HG03159 (cell line): Measurements from ENCODE around the gene FTH1.
"Not testable (repeated sequence)": the region's sequence is repeated elsewhere in the genome, so short reads cannot be mapped to it uniquely, and the experiment has no call there.

Experiments
- ATAC-seq: cut with Tn5 transposase; IDR thresholded peaks from one replicate; pipeline ENCODE4 v1.9.1; 2021; ENCODE audit warnings: mild to moderate bottlenecking, moderate library complexity; ENCODE audit not compliant: unreplicated experiment

The FTH1 gene

GRCh38 chr11:61964058-61964665 lies 3.3 kb downstream of the FTH1 start:
- no peak for ATAC-seq

DNA sequence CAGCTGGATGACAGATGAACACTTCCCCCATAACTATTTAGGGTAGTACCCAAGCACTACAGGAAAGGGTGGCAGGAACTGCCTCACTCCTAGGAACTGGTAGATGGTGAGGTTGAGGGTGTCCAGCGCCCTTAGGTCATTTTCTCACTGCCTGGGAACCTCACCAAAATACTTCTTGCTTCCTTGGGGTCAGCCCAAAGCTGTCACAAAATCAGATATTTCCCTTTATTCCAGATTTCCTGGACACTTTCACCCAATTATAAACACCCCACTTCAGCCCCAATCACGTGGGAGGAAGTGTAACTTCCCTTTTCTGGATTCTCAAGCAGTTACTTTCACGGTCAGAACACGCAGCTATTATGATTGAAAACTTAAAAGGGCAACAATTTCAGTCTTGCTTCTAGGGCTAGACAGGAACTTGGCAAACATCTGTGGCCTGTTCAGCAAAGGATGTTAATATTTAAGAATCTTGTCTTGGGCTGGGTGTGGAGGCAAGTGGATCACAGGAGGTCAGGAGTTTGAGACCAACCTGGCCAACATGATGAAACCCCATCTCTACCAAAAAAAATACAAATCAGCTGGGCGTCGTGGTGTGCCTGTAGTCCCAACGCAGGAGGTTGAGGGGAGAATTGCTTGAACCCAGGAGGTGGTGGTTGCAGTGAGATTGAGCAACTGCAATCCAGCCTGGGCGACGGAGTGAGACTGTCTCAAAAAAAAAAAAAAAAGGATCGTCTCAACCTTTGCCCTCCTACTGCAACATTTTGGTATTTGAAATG lies 4.0 kb downstream of the FTH1 start:
- no peak for ATAC-seq

- ATAC-seq, result no peak
Measured at GRCh38 chr11:61963016-61963281, 4.5 kb downstream of the FTH1 start.

DNA sequence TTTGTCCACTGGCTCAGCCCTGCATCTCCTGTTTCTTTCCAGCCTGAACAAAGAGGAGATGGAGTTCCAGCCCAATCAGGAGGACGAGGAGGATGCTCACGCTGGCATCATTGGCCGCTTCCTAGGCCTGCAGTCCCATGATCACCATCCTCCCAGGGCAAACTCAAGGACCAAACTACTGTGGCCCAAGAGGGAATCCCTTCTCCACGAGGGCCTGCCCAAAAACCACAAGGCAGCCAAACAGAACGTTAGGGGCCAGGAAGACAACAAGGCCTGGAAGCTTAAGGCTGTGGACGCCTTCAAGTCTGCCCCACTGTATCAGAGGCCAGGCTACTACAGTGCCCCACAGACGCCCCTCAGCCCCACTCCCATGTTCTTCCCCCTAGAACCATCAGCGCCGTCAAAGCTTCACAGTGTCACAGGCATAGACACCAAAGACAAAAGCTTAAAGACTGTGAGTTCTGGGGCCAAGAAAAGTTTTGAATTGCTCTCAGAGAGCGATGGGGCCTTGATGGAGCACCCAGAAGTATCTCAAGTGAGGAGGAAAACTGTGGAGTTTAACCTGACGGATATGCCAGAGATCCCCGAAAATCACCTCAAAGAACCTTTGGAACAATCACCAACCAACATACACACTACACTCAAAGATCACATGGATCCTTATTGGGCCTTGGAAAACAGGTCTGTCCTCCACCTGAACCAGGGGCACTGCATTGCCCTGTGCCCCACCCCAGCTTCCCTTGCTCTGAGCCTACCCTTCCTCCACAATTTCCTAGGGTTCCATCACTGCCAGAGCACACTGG lies 5.0 kb downstream of the FTH1 start:
- ATAC-seq, result no peak

DNA sequence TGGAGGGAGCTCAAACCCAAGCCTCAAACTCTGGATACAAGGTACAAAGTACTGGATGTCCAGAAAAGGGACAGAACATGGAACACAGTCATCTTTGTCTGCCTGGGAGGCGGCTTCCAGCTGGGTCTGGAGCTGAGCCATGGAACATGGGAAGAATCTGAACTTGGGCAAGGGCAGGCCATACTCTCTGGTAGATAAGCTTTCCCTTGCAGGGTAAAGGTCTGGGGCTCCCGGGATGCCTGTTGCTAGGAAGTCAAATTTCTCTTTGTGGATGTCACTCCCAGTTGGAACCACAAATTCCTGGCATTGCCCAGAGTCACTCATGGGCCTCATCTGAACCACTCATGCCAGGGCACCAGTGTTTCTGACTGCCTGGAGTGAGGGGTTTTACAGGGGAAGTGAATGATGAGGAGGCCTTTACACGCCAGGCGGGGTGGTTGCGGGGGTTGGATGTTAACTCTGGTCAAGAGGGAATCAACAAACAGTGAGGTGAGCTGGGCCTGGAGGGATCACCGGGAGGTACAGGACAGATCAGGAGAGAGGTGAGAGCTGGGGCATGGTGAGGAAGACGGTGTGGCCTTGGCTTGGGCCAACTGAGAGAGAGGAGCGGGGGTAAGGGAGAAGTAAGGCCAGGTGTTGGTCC lies 5.7 kb downstream of the FTH1 start:
- no peak for ATAC-seq

DNA sequence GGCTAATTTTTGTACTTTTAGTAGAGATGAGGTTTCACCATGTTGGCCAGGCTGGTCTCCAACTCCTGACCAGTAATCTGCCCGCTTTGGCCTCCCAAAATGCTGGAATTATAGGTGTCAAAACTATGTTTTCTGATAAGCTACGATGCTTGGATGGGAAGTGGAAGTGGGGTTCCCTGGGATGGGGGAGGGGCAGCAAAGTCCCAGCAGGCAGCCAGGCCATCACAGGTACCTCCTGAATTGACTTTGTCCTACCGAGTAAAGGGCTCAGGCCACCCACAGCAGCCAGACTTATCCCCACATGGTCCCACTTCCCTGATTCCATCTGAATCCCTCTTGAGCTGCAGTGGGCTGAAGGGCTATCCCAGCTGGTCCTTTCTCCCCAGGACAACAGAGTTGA lies 6.9 kb downstream of the FTH1 start:
- ATAC-seq, result no peak

DNA sequence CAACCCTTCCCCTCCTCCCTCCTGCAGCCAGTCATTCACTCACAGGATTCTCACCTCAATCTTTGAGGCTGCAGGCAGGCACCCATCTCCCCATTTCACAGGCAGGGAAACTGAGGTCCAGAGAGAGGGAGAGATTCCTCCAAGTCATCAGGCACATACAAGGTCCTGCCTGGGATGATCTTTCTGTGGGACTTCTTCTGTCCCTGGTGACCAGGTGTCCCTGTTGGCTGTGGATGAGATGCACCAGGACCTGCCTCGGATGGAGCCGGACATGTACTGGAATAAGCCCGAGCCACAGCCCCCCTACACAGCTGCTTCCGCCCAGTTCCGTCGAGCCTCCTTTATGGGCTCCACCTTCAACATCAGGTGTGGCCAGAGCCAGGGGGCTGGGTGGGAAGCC lies 7.8 kb downstream of the FTH1 start:
- ATAC-seq, result no peak

- ATAC-seq, result no peak
Measured at GRCh38 chr11:61959114-61959513, 8.3 kb downstream of the FTH1 start.

GRCh38 chr11:61958590-61958989 lies 8.8 kb downstream of the FTH1 start:
- ATAC-seq, result no peak

DNA sequence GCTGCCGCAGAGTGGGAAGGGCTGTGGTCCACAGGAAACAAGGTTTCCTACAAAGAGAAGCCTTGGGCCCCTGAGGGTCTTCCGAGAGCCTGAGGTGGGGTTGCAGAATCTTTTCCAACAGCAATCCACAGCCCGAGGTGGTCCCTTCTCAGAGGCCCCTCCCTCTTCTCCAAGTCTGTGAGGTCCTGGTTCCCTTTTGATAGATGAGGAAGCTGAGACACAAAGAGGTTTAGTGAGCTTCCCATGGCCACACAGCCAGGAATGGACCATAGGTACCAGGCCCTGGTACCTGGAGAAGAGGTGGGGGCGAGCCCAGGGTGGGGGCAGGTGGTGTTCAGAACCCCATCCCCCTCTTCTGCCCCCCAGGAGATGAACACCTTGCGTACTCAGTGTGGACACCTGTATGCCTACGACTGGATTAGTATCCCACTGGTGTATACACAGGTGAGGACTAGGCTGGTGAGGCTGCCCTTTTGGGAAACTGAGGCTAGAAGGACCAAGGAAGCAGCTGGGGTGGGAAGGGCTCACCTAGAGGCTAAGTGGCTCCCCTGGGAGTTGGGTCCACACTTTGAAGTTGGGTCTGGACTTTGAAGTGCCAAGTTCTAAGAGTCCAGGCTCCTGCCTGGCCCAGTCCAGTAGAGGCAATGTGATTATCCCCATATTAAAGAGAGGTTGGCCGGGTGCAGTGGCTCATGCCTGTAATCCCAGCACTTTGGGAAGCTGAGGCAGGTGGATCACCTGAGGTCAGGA lies 10.2 kb downstream of the FTH1 start:
- ATAC-seq, result no peak

DNA sequence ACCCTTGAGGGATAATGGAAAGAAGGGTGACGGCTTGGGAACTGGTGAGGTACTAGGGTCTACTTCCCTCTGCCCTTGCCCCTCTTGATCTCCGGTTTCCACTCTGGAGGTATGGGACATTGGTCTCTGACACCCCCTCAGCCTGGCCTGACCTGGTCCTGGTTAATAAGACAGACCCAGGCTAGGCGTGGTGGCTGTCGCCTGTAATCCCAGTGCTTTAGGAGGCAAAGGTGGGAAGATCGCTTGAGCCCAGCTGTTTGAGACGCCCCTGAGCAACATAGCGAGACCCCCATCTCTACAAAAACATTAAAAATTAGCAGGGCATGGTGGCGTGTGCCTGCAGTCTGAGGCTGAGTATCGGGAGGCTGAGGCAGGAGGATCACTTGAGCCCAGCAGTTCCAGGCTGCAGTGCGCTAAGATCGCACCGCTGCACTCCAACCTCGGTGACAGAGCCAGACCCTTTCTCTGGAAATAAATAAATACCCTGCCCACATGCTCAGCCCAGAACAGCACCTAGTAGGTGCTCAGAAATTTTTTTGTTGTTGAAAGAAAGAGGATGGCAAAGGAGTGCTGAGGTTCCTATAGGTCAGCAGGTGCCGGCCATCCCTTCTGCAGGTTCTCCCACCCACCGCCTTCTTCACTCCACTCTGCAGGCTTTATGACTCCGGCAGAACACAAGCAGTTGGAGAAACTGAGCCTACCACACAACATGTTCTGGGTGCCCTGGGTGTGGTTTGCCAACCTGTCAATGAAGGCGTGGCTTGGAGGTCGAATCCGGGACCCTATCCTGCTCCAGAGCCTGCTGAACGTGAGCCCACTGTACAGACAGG lies 11.0 kb downstream of the FTH1 start:
- no peak for ATAC-seq

DNA sequence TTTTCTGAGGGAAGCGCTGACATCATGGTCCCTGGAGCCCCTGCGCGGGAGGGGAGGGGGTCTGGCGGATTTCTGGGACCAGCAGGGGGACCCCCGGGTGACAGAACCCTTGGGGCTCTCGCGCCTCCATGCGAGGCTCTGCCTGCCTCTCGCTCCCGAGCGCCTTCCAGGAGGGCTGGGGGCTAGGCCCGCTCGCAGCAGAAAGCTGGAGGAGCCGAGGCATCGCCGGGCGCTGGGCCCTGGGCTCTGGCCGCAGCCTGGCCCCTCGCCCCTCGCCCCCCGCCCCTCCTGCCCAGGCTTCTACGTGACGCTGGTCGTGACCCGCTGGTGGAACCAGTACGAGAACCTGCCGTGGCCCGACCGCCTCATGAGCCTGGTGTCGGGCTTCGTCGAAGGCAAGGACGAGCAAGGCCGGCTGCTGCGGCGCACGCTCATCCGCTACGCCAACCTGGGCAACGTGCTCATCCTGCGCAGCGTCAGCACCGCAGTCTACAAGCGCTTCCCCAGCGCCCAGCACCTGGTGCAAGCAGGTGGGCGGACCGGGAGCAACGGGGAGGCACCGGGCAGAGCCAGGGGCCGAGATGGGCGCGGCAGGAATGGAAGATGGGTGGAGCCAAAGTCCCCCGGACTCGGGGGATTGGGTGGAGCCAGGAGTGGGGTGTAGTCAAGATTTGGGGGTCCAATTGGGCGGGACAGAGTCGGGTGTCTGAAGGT lies 11.9 kb downstream of the FTH1 start:
- no peak for ATAC-seq

DNA sequence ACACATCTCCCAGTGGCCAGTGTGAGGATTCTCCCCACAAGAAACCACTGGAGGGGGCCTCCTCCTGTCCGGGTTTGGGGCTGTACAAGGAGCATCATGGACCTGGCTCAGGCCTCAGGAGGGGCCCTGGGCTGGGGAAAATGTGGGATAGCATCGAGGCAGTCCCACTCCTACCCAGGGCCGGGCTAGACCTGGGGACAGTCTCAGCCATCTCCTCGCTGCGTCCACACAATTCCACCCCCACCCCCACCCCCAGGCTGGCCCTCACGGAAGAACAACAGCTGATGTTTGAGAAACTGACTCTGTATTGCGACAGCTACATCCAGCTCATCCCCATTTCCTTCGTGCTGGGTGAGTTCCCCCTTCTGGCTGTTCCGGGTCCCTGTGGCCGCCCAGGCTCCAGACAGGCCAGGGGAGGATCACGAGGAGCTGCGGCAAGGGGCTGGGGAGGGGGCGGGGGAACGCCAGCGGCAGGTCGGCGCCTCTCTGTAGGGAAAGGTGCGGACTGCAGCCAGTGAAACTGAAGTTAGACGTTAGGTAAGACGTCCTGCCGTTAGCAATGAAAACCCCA lies 12.5 kb downstream of the FTH1 start:
- ATAC-seq, result no peak

DNA sequence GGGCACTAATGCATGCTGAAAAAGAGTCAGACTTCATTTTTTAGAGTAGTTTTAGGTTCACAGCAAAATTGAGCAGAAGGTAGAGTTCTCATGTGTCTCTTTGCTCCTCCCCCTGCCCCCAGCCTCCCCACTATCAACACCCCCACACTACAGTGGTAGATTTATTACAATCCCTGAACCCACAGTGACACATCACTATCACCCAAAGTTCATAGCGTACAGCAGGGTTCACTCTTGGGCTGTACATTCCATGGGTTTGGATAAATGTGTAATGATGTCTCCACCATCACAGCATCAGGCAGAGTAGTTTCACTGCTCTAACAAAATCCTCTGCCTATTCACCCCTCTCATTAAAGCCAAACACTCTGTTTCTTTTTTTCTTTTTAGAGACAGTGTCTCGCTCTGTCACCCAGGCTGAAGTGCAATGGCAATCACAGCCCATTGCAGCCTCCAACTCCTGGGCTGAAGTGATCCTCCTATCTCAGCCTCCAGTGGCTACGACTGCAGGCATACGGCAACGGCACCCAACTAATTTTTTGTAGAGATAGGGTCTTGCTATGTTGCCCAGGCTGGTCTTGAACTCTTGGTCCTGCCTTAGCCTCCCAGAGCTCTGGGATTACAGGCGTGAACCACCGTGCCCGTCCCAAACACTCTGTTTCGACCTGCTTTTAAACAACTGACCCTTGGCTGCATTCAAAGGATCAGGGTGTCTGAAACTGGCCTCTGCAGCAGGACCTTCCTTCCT lies 13.2 kb downstream of the FTH1 start:
- ATAC-seq, result no peak

- ATAC-seq, result not testable (repeated sequence)
Measured at GRCh38 chr11:61953632-61954031, 13.8 kb downstream of the FTH1 start.

DNA sequence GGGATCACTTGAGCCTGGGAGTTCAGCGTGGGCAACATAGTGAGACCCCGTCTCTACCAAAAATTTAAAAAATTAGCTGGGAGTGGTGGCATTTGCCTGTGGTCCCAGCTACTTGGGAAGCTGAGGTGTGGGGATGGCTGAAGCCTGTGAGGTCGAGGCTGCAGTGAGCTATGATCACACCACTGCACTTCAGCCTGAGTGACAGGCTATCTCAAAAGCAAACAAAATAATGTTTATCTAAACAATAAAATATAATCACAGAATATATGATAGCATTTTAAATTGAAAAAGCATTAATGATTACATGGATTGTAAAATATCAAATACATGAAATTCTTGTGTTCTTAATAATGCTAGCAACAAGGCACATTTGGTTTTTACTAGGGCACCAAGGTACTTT lies 14.6 kb downstream of the FTH1 start:
- ATAC-seq, result no peak

DNA sequence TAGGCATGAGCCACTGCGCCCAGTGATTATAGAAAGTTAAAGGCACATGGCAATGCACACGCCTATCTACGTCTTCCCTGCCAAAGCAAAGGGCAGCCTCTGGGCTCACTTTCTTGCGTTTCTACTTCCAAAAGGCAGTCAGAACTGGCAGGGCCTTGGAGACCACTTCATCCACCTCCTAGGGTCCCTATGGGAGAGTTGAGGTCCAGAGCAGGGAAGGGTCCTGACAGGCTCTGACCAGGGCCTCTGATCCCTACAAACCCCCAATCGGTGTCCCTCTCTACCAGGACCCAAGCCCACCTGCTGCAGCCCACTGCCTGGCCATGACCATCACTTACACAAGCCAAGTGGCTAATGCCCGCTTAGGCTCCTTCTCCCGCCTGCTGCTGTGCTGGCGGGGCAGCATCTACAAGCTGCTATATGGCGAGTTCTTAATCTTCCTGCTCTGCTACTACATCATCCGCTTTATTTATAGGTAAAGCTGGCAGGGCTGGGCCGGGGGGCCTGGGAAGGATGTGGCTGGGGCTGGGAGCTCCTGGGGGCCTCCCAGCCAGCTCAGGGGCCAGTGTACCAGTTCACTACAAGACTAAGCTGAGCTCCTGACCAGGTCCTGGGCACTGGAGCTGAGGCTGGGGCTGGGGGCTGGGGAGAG lies 15.8 kb downstream of the FTH1 start:
- no peak for ATAC-seq

DNA sequence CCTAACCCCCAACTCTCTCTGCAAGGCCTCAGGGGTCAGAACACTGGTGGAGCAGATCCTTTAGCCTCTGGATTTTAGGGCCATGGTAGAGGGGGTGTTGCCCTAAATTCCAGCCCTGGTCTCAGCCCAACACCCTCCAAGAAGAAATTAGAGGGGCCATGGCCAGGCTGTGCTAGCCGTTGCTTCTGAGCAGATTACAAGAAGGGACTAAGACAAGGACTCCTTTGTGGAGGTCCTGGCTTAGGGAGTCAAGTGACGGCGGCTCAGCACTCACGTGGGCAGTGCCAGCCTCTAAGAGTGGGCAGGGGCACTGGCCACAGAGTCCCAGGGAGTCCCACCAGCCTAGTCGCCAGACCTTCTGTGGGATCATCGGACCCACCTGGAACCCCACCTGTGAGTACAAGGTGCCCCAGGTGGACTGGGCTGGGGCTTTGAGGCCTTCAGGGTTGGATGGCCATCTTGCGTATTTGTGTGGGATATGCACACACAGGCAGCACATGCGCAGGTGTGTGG lies 17.3 kb downstream of the FTH1 start, which contains the start of gene BEST1:
Gene BEST1, plus strand, starts transcription at position 317 of the 513 bp plus-strand sequence. CDS start 1,456 bp downstream, outside the sequence.
- no peak for ATAC-seq
